PC-9 (cell line): ENCODE results near the gene NRG3.

ENCODE experiments used
- EZH2 ChIP-seq: fragments of 200-600 bp; sonication (generic); IDR thresholded peaks from 2 replicates; pipeline ENCODE4 v1.8.0; 2017; ENCODE audit warnings: antibody characterized with exemption, low read depth
- TF ChIP-seq, protein P1 (sequence below): fragments of 200-600 bp; sonication (generic); conservative IDR thresholded peaks from 2 replicates; pipeline ENCODE4 v1.6.1; 2017; ENCODE audit warnings: mixed run types, antibody characterized with exemption, mild to moderate bottlenecking, moderate library complexity

DNA sequence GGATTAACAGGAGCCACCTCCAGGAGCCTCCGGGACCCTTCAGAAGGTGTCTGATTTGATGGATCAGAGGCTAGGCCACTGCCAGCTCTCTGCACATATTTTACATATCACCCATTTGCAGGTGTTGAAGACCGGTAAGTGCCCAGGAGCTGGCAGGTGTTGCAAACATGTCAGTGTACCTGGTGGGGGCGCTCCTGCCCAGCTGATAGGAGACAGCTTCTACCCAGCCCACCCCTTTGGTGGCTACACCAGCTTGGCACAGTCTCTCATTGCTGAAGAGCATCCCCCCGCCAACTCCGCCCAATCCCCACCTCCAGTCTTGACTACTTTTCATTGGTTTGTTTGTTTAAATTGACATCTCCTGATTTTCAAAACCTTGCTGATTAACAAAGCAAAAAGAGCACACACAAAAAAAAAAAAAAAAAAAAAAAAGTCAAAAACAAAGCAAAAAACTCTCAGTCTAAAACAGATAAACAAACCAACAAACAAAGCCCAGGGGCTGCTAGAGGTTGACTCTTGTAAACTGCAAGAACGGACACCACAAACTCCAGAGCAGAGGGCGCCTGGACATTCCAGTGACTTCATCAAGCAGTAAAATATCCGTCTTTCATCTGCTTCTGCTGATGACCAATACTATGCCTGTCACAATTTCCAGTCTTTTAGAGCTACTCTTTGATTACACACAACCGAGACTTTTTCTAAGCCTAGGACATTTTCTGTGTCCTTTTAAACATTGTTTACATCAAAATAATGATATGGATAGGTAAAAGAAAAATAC lies 275.3 kb downstream of the NRG3 start:
- TF ChIP-seq, protein P1, sequence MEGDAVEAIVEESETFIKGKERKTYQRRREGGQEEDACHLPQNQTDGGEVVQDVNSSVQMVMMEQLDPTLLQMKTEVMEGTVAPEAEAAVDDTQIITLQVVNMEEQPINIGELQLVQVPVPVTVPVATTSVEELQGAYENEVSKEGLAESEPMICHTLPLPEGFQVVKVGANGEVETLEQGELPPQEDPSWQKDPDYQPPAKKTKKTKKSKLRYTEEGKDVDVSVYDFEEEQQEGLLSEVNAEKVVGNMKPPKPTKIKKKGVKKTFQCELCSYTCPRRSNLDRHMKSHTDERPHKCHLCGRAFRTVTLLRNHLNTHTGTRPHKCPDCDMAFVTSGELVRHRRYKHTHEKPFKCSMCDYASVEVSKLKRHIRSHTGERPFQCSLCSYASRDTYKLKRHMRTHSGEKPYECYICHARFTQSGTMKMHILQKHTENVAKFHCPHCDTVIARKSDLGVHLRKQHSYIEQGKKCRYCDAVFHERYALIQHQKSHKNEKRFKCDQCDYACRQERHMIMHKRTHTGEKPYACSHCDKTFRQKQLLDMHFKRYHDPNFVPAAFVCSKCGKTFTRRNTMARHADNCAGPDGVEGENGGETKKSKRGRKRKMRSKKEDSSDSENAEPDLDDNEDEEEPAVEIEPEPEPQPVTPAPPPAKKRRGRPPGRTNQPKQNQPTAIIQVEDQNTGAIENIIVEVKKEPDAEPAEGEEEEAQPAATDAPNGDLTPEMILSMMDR = peak; percentile 52
- no peak for TF ChIP-seq EZH2
